Stimulated activated CD4-positive, alpha-beta T cell treated with anti-CD3 and anti-CD28 coated beads, Interleukin-15, amount 100 ng/mL, for 24 hours (primary cell): ENCODE results near the gene TOMM70.
"Not testable (repeated sequence)": the region's sequence is repeated elsewhere in the genome, so short reads cannot be mapped to it uniquely, and the experiment has no call there.

Experiments used
- DNase-seq: peaks from one replicate; pipeline ENCODE4 v3.0.0-alpha.2; 2020

Gene TOMM70

DNA sequence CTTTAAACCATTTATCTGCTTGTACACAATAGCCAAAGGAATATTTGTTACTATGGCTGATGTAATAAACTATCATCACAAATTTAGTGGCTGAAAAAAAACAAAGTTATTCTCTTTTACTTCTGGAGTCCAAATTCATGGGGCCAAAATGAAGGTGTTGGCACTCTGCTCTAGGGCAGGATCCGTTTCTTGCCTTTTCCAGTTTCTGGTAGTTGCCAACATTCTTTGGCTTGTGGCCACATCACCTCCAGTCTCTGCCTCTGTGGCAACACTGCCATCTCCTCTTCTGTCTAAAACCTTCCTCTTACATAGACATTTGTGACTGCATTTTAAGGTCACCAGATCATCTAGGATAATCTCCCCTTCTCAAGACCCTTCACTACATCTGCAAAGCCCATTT lies 39.0 kb downstream of the TOMM70 start:
- no peak for DNase-seq

DNA sequence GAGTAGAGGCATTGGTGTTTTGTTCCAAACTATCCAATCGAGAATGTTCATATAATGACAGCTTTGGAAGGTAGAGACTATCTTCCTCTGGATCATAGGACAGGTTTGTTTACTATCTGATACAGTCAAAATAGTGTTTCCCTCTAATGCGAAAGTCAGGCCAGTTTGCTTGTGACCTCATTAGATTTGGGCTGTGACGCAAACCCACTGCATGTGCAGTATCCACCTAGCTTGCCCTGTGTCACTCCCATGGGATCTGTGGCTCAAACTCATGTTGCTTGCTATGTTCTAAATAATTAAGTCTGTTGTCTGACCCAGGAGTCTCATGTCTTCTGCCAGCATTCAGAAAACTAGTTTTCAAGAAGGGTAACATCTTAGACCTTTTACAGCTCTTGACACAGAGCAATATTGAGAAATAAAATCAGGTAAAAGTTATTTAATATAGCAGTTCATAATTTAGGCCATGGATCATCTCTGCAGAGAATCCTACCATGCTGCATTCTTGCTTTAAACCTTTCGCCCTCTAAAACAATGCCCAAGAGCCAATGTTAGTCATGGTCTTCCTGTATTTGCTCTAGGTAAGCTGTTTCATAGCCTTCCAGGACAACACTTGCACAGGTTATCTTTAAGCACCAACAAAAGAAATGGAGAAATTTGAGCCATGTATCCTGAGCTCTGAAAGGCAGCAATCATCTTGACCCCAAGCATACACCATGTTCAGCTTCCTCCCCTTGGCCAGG lies 40.0 kb downstream of the TOMM70 start:
- DNase-seq: no peak

GRCh38 chr3:100359035-100359434 lies 41.9 kb downstream of the TOMM70 start:
- DNase-seq: no peak

DNA sequence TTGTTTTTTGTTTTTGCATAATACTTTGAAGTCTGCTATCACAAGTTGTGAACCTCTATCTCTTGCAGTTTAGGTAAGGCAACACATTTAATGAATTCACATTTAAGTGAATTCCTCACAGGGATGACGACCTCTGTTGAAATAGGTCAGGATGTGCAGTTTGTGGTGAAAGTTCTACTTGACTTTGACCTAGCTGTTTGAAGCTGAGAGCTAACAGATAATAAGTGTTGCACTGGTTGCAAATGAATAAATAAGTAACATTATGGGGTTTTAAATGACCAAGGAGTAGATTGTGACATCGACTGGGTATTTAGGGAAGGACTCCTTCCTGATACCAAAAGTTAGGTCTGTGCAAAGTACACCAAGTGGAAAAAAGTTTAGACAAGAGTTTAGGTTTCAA lies 42.5 kb downstream of the TOMM70 start:
- DNase-seq: no peak

DNA sequence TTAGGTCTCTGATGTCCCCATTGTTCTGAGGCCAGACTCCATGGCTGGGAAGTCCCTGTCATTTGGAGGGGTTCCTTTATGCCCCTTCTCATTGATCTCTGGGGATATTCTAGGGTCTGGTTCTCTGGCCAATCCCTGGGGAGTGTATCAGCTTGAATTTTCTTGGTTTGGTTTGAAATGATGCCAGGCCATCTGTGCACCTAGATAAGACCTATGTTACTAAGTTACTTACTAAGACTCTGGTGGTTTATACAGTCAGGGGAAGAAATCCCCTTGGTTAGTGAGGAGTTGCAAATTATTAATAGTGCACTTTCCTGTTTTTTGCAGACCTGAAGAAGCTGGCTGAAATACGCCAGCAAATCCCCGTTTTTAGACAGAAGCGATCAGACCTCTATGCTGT lies 46.0 kb downstream of the TOMM70 start:
- DNase-seq: no peak

DNA sequence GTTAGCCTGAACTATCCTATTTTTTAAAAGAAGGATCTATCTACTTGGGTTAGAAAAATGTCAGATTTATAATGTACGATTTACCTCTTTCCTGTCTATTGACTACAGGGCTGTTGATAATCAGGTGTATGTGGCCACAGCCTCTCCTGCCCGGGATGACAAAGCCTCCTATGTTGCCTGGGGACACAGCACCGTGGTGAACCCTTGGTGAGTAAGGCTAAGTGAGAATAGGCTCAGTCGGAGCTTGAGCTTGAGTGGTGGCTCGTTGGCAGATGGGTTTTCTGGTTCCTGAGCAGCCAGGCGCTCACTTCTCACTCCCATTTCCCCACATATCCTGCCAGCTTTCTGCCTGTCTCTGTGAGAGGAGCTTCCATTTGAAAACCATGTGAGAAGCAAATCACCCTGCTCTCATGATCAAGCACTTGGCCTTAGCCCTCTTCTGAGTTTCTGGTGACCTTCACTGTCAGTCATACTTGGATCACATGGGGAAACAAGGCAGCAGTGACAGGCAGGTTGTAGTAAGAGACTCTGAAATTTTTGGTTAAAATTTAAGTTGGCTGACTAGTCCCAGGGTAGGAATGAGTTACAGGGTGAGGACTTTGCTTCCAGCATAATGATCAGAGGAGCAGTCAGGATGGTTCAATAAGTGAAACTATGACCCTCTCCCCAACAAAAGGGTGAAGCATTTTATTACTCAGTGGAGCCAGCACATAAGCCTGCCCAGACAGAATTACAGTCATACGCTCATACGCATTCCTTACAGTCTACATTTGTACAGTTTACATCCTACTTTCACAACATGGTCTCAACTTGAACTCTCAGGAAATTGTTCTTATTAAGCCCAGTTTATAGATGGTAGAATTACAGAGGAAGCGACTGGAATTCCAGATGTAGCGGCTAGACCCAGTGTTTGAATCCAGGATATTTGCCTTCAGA lies 48.3 kb downstream of the TOMM70 start:
- DNase-seq: no peak

- DNase-seq: not testable (repeated sequence)
Measured at GRCh38 chr3:100351770-100352169, 49.1 kb downstream of the TOMM70 start.

GRCh38 chr3:100348727-100349126 lies 52.2 kb downstream of the TOMM70 start:
- DNase-seq: no peak

DNA sequence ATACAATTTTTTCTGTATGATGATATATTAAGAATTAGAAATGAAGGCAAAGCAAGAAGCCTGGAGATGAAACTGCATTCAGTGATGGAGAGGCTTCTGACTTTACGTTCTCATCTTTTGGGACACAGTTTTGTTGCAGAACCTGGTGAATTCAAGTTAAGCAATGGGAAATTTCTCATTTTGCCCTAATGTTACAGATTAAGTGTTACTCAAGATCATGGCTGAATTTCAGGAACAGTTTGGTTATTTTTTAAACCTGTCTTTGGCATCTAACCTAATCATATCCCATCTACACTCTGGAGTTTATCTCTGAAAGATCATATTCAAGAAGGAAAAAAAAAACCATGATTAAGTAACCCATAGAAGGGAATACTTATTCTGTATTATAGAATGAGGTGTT lies 60.4 kb downstream of the TOMM70 start:
- DNase-seq: no peak

DNA sequence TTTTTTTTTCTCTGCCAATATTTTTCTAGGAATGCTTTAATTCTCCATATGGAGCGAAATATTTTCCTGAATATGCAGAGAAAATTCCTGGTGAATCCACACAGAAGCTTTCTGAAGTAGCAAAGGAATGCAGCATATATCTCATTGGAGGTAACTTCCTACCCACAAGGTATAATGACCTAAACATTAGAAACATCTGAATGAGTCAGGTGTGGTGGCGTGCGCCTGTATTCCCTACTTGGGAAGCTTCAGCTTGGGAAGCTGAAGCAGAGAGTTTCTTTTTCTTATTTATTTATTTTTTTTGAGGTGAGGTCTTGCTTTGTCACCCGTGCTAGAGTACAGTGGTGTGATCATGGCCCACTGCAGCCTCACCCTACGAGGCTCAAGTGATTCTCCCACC lies 61.1 kb downstream of the TOMM70 start:
- DNase-seq: no peak

GRCh38 chr3:100338911-100339310 lies 62.0 kb downstream of the TOMM70 start:
- DNase-seq: no peak

DNA sequence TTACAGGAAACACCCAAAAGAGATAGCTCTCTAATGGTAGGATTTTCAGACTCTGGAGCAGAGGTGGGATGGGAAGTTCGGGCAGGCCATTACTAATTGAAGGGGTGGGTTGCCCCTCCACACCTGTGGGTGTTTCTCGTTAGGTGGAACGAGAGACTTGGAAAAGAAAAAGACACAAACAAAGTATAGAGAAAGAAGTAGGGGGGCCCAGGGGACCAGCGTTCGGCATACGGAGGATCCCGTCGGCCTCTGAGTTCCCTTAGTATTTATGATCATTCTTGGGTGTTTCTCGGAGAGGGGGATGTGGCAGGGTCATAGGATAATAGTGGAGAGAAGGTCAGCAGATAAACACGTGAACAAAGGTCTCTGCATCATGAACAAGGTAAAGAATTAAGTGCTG lies 64.7 kb downstream of the TOMM70 start:
- not testable (repeated sequence) for DNase-seq

DNA sequence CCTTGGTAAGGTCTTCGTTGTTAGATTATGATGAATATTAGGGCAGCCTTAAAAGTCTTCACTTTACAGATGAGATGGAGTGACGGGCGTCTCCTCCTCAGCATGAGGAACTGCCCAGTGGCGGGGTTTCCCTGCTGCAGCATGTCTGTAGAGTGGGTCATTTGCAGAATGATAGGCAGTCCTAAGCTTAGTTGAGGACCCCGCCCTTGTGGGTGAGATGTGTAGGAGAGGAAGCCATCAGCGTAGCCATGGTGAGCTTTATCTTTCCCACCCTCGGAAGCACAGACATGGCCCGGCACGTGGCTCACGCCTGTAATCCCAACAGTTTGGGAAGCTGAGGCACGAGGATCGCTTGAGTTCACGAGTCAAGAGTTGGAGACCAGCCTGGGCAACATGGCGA lies 65.5 kb downstream of the TOMM70 start:
- peak; percentile 50 for DNase-seq

GRCh38 chr3:100334488-100335351 lies 66.2 kb downstream of the TOMM70 start, which contains the start of gene NIT2:
TSS of gene NIT2 (plus strand) at chr3:100334757. CDS start at chr3:100334792, 35 bp downstream.
- peak; percentile 89 for DNase-seq

DNA sequence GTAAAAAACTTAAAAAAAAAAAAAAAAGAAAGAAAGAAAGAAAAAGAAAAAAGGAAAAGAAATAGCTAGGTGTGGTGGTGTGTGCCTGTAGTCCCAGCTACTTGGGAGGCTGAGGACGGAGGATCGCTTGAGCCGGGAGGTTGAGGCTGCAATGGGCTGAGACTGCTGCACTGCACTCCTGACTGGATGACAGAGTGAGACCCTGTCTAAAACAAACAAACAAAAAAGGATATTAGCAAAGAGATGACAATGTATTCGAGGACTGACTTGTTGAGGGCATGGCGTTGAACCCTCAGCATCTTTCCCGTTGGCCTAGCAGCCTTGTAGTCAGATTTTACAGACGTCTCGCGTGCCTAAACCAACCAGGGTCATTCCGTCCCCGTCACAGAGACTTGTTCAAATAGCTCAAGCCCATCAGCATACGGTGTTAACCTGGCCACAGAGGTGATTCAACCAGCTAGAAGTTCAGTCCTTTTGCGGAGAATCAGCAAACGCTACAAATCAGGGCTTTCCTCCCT lies 66.9 kb downstream of the TOMM70 start:
- DNase-seq: no peak

DNA sequence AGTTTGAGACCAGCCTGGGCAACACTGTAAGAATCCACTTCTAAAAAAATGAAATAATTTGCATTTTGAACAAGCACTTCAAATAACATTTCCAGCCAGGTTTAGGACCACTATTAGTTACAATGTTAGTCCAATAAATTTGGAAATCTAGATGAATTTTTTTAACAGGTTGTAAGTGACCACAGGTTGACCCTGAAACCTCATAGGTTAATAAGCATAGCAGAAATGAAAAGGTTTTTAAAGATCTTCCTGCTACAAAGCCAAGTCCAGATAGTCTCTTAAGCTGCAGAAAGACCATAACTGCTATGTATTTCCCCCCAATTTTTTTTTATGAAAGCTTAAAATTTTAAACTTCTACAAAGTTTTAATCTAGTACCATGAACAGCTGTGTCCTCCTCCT lies 67.8 kb downstream of the TOMM70 start:
- DNase-seq: no peak

DNA sequence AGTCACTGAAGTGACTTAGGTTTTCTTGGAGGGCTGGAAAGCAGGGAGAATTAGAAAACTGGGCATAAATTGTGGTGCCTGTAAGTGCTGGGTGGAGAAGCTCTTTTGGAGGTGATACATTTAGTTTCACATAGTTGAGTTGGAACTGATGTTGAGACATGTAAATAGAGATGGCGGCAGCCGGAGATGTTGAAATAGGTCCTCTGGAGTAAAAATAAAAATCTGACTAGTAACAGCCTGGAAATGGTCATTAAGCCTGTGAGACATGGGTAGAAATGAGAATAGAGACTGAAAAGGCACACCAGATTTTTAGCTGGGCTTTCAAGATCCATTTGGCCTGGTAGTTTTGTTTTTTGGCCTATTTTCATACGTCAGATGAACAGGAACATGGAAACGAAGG lies 69.2 kb downstream of the TOMM70 start:
- no peak for DNase-seq

- no peak for DNase-seq
Measured at GRCh38 chr3:100330651-100331050, 70.2 kb downstream of the TOMM70 start.

DNA sequence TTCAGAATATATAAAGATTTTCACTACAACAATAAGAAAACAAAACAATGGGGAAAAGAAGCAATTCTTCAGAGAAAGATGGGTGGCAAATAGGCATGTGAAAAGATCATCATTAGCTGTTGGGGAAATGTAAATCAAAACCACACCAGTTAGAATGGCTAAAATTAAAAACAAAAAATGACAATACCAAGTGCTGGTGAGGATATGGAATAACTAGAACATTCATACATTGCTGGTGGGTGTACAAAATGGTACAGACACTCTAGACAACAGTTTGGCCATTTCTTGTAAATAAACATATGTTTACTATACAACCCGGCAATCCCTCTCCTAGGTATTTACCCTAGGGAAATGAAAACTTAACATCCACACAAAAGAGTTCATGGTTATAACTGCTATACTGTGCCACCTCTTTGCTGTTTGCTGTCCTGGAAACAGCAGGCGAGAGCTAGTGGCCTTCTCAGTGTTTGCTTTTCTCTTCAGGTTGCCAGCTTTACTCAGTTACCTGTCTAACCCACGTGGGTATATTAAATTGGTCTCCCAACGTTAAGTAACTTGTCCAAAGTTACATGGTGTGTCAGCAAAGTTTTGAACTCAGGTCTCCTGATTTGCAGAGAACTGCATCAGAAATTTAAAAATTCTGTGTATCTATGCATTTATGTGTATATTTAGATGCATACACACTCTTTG lies 70.9 kb downstream of the TOMM70 start:
- no peak for DNase-seq

- DNase-seq: not testable (repeated sequence)
Measured at GRCh38 chr3:100327377-100327776, 73.5 kb downstream of the TOMM70 start.

DNA sequence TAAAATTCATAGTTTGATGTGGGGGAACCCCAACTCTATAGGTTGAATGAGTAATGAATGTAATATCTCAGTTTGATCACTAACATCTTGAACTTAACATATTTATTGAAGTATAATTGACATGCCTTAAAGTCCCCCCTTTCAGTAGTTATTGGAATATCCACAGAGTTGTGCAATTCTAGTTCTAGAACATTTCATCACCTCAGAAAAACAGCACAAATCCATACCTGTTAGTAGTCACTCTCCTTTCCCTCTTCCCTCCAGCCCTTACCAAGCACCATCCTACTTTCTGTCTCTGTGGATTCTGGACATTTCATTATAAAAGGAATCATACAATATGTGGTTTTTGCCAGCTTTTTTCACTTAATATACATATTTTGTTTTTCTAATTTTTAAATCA lies 75.1 kb downstream of the TOMM70 start:
- no peak for DNase-seq

GRCh38 chr3:100324044-100324443 lies 76.8 kb downstream of the TOMM70 start:
- no peak for DNase-seq
